ENCODE measurements around the gene MAEA.

Gene MAEA

DNA sequence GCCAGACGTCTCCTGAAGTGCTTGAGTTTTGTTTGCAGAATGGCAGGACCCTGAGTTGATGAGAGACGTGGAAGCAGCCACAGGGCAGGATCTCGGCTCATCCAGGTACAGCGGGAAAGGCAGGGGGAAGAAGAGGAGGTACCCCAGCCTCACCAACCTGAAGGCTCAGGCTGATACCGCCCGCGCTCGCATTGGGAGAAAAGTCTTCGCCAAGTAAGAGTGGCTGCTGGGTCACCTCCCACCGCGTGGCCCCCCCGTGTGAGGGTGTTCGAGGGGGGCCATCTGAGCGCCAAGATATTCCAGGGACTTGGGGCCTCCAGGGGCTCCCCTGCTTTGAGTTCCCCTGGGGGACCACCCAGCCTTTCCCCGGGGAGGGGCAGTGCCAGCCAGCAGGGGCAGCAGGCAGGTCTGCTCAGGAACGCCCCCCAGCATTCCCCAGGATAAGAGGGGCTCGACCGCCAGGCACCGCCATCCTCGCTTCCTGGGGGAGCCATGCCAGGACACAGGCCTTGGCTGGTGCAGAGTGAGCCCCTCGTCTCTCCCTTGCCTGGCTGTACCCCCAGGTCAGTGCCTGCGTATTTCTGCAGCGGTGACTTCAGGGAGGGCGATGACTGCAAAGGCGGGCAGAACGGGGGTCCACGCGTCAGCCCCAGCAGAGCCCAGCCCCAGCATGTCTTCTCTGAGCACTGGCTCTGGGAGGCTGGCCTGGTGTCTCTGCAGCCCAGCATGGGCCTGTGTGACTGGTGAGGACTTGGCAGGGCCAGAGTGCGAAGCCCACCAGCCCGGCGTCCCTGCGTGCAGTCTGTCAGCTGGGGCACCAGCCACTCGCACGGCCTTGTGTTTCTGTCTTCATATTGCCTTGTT is 94.3 kb downstream of the MAEA start:
- Histone ChIP-seq H3K36me3 (ENCODE audit: insufficient read depth, low read length) (peaks cover 17% of the 10 kb centered on the region), H3K4me1 (ENCODE audit: insufficient read depth, low read length) (no peaks in the 10 kb centered on the region), H3K4me3 (ENCODE audit: low read length) (no peak overlapping the region), H3K27ac (ENCODE audit: low read depth, low read length) (no peak overlapping the region), H3K27me3 (ENCODE audit: insufficient read depth, low read length) (no peaks in the 10 kb centered on the region), H3K9me3 (ENCODE audit: insufficient read depth, low read depth, low read length) (0 out of 2 replicates have a peak, but pooled peaks cover 8% of the 10 kb centered on the region), H3K9ac (ENCODE audit: low read depth, low read length) (no peak overlapping the region; the same call in 1 of the 2 replicates)
- WGBS: 96% methylated on average over 34 of the region's 34 CpGs

GRCh38 chr4:1384675-1385372 is 95.1 kb downstream of the MAEA start:
- Histone ChIP-seq H3K4me1 (ENCODE audit: insufficient read depth, low read length) (no peaks in the 10 kb centered on the region), H3K27me3 (ENCODE audit: insufficient read depth, low read length) (no peaks in the 10 kb centered on the region), H3K36me3 (ENCODE audit: insufficient read depth, low read length) (peaks cover 17% of the 10 kb centered on the region), H3K9me3 (ENCODE audit: insufficient read depth, low read depth, low read length) (0 out of 2 replicates have a peak, but pooled peaks cover 8% of the 10 kb centered on the region), H3K9ac (ENCODE audit: low read depth, low read length) (no peak overlapping the region), H3K4me3 (ENCODE audit: low read length) (no peak overlapping the region), H3K27ac (ENCODE audit: low read depth, low read length) (no peak overlapping the region)
- WGBS: 94% methylated on average over 16 of the region's 16 CpGs

DNA sequence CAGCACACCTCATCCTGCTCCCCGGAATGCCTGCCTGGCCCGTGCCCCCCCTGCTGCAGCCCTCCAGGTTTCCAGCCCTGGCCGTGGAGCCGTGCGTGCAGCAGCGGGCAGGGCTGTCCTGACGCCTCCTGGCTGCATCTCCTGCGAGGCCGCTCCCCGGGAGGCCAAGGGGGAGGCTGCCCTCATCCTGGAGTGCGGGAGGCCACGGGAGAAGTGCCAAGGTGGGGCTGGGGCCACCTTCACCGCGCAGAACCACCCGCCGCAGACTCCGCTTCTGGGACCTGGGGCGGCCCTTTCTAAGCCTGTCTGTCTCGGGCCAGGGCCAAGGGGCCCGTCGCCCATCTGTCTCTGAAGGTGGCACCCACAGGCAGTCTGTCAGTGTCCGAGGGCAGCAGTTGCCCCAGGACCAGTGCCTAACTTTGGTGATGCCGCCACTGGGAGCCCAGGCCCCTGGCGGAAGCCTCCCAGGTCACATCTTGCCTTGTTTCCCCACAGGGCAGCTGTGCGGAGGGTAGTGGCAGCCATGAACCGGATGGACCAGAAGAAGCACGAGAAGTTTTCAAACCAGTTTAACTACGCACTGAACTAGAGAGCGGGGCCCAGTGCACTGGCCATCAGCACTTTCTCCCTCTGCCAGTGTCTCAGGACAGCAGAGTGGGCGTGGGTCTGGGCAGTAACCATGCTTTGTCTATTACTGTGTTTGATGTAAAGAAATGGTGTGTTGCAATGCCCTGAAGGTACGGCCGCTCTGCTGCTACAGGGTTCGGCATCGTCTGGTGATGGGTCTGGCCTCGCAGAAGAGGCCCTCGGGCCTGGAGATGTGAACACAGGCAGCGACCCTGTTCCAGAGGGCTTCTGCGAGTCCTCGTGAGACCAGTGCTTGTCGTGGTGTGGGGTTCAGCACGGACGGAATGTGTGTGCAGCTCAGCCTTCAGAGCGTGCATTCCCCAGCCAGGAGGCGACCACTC is 96.0 kb downstream of the MAEA start:
- Histone ChIP-seq H3K27ac (ENCODE audit: low read depth, low read length) (no peak overlapping the region), H3K4me3 (ENCODE audit: low read length) (no peak overlapping the region)
- 95% methylated on average over 44 of the region's 44 CpGs for whole genome bisulfite sequencing

More for the DNA sequence above, 96.0 kb downstream of the MAEA start:
- Histone ChIP-seq H3K9ac (ENCODE audit: low read depth, low read length) (no peak overlapping the region), H3K9me3 (ENCODE audit: insufficient read depth, low read depth, low read length) (0 out of 2 replicates have a peak, but pooled peaks cover 8% of the 10 kb centered on the region), H3K27me3 (ENCODE audit: insufficient read depth, low read length) (no peaks in the 10 kb centered on the region), H3K4me1 (ENCODE audit: insufficient read depth, low read length) (no peaks in the 10 kb centered on the region), H3K36me3 (ENCODE audit: insufficient read depth, low read length) (peaks cover 17% of the 10 kb centered on the region)

Data from HUES64 (cell line).